GM19351 (cell line): Measurements from ENCODE around the gene TMEM134.
"Not testable (repeated sequence)": the region's sequence is repeated elsewhere in the genome, so short reads cannot be mapped to it uniquely, and the experiment has no call there.

ENCODE experiments used
- ATAC-seq: cut with Tn5 transposase; IDR thresholded peaks from one replicate; pipeline ENCODE4 v1.9.1; 2021; ENCODE audit warnings: mild to moderate bottlenecking, moderate library complexity; ENCODE audit not compliant: unreplicated experiment

The TMEM134 gene, protein sequence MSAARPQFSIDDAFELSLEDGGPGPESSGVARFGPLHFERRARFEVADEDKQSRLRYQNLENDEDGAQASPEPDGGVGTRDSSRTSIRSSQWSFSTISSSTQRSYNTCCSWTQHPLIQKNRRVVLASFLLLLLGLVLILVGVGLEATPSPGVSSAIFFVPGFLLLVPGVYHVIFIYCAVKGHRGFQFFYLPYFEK

DNA sequence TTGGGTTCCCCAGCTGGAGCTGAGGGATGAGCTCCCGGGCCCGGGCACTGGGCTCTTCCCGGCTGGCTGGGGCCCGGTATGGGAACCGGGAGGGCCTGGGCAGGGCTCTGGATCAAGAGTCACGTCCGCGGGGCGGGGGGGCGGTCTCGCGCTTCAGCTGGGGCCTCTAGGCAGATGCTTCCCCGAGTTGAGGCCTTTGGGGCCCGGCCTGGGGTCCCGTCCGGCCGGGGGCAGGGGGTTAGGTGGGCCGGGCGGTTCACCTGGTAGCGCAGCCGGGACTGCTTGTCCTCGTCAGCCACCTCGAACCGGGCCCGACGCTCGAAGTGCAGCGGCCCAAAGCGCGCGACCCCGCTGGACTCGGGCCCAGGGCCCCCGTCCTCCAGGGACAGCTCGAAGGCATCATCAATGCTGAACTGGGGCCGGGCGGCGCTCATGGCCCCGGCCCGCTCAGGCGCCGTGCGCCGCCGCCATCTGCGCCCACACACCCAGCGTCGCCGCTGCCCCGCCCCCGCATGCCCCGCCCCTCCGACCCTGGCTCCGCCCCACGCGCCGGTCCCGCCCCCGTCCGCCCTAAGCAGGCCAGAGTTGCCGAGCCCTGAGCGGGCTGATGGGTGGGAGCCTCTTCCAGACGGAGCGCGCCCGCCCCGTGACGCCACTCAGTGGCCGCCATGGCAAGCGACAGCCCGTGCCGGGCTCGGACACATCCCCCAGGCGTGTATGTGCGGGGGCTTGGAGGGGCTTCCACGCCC lies at the start of gene TMEM134:
TSS of gene TMEM134 (minus strand) at position 493 of the 749 bp plus-strand sequence. CDS start at position 434, 59 bp downstream.
- peak; percentile 74 for ATAC-seq

DNA sequence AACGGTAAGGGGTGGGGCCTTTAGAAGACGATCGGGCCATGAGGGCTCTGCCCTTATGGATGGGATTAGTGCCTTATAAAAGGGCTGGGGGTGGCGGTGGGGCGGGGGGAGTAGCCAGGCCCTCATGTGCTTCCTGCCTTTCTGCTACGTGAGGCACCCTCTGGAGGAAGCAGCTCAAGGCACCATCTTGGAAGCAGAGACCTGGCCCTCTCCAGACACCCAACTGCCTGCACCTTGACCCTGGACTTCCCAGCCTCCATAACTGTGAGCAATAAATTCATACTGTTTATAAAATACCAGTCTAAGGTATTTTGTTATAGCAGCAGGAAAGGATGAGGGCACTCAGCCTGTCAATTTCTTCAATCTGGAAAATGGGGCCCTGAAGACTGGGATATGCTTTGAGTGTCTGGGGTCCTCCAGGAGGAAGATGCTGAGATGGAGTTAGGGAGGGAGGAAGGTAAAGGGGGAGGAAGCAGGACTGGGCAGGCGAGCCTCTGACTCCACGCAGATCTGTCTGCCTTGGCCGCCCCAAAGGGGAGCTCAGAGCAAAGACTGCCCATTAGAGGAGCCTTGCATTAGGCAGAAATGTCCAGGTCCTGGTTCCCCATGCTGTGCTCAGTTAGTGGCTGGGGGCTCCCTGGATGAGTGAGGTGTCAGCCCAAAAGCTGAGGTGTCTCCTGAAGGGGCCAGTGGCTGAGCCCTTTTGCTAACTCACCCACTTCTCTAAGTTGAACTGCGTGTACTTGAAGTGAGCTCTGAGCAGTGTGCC lies 48.9 kb upstream of the TMEM134 start:
- no peak for ATAC-seq

DNA sequence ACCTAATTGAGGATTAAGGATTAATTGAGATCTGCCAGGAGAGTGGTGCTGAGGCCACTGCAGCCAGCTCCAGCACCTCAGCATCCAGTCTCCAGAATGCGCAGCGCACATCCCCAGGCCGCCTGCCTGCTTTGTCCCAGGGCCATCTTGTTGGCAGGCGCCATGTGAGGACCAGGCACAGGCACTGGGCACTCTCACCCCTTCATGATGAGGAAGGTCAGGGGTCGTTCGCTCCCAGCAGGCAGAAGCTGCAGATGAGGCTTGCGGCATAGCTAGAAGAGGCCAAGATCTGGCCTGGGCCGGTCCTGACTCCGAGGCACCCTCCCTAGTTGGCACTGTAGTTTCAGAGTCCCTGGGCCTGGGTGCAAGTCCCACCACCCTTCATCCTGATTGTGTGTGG lies 47.8 kb upstream of the TMEM134 start:
- no peak for ATAC-seq

DNA sequence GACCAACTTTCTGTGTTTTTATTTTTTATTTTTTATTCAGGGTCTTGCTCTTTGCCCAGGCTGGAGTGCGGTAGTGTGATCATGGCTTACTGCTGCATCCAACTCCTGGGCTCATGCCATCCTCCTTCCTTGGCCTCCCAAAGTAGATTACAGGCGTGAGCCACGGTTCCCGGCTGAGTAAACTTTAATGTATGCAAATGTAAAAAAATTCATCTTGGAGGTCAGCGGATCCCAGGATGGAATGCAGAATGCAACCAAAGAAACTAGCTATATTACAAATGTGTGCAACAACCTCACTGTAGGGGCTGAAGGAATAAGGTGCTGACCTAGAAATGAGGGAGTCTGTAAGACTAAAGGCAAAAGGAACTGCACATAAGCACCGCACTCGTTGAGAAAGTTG lies 45.1 kb upstream of the TMEM134 start:
- ATAC-seq = no peak

DNA sequence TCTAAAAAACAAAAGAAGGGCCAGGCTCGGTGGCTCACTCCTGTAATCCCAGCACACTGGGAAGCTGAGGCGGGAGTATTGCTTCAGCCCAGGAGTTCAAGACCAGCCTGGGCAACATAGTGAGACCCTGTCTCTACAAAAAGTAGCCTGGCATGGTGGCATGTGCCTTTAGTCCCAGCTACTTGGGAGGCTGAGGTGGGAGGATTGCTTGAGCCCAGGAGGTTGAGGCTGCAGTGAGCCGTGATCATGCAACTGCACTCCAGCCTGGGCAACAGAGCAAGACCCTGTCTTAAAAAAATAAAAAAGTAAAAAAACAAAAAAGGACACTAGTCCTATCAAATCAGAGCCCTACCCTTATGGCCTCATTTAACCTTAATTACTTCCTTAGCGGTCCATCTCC lies 42.5 kb upstream of the TMEM134 start:
- not testable (repeated sequence) for ATAC-seq

DNA sequence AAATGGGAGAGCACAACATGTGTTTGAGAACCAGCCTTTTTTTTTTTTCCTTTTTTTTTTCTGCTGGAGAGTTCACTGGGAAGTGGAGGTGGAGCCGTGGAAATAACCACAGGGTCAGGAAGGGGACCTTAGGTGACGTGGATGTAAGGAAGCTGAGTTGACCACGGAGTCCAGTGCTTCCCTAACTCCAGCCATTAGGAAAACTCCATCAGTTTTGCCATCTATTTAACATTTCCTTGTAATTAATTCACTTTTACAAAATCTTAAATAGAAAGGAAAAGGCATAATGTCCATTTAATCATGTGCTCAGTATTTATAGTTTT lies 40.9 kb upstream of the TMEM134 start:
- no peak for ATAC-seq

DNA sequence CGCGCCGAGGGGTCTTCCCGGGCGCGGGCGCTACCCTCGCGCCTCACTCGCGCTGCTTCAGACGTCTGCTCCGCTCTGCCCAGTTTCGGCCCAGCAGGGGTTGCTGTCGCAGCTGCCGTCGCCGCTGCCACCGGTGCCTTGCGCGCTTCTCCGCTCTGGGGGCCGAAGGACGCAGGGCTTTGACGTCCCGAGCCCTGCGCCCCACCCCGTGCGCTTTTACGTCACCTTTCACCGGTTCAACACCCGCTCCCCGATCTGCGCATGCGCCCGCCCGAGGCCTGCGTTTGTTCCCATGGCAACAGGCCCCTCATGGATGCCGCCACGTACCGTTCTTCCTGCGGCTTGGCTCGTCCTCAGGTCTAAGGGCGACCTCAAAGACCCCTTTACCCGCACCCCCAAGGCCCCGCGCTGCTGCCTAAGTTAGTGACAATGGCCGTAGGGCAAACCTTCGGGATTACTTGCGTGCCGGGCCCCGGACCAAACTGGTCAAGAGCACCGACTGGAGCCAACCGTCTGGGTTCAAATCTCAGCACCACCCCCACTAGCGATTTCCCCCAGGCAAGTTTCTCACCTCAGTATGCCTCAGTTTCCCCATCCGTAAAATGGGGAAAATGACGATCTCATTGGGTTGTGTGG lies 39.6 kb upstream of the TMEM134 start:
- peak; percentile 38 for ATAC-seq

DNA sequence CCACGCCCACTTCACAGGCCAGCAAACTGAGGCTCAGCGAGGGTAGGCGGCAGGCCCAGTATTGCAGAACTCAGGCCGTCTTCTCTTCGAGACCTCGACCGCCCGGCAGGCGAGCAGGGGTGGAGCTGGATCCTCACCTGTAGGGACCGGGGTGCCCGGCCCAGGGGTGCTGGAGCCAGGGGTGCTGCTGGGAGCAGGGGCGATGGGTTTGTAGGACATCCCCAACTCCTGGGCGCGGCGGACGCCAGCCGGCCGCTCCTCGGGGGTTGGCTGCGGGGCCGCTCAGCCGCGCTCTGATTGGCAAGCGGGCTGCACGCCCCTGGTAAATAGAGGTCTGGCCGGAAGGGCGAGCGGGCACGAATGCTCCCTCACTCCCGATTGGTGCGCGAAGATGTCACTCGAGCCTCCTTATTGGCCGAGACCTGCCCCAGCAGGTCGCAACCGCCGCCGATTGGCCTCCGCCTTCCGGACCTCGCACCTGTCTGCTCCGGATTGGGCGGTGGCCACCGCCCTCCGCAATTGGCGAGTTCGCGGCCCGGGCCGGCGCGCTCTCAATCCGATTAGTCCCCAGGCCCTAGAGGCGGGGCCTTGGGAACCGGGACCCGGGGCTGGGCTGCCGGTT lies 38.9 kb upstream of the TMEM134 start, which contains the start of gene CDK2AP2:
TSS of gene CDK2AP2 (minus strand) at position 299 of the 622 bp plus-strand sequence. CDS start at position 219, 80 bp downstream.
- ATAC-seq = peak; percentile 71

DNA sequence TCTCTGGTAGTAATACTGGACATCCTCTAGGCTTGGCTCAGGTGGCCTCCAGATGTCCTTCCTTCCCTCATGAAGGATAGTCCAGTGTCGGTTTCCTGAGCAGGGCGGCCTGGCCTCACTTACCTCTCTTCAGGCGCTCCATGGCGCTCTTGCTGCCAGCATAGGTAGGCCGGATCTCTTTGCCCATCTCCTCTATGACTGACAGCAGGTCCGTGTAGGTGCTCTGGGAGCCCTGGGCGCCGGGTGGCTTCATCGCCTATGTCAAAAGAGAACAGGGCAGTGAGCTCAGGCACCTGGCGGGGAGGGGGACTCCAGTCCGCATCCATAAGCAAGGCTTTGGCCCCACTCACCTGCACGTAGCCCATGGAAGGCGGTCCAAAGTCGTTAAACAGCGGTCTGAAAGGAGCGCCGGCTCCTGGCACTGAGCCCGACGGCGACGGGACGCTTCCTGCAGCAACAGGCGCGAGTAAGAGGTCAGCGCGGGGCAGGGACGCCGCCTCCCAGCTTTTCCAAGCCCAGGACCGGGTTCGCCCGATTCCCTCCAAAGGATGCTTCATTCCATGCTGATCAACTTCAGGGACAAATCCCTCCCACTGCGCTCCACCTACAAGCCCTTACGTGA lies 38.3 kb upstream of the TMEM134 start:
- no peak for ATAC-seq

DNA sequence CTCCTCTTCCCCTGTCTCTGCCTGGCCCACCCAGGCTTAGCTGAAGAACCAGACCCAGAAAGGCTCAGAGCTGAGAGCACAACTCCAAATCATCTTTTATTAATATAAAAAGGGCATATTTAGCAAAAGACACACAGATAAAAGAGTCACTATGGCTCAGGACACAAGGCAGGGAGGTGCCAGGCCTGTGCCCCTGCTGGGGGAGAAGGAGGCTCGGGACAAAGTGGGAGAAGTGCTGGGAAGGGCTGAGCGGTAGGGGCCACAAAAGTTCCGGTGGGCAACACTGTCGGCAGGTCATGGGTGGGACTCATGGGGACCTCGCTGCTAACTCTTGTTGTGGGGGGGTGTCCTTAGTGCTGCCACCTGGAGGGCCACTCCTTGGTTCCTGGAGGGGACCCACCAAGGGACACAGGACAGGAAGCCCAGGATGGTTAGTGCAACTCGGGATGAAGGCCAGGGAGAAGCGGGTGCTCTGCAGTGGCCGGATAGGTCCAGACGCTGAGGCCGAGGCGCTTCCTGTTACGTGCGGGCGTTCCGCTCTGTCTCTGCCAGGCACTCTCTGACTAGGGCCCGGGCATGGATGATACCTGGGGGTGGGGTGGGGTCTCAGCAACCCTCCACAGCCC lies 37.5 kb upstream of the TMEM134 start:
- no peak for ATAC-seq

DNA sequence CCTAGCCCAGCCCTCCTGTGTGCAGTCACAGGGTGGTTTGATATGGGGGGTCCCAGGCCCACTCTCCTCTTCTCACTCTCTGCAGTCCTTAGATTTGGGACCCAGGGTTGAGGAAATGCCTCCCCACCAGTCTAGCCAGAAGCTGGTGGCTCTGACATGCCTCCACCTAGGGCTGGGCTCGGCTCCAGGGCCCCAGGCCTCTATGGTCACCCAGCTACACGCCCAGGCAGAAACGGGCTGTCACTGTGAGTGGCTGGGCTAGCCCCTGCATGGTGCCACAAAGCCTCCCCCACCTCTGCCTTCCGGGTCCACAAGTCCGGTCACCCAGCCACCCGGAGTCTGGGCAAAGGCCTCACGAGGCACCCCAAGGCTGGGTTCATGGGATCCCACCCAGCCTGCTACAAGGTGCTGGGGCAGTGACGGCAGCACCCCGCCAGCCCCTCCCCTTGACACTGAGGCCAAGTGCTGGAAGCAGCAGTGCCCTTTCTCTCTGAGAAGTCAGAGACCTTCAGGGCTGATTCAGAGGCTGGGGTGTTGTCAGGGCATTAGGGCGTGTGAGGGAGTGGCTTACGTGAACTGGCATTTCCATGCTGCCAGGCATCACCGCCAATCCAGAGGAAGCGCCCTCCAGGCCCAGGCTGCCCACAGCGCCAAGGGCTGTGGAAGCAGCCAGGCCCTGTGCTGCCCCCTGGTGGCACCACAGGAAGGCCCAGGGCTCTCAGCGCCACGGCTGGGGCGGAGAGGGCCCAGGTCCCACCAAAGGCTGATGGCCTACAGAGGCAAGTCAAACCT lies 36.8 kb upstream of the TMEM134 start:
- ATAC-seq = no peak

DNA sequence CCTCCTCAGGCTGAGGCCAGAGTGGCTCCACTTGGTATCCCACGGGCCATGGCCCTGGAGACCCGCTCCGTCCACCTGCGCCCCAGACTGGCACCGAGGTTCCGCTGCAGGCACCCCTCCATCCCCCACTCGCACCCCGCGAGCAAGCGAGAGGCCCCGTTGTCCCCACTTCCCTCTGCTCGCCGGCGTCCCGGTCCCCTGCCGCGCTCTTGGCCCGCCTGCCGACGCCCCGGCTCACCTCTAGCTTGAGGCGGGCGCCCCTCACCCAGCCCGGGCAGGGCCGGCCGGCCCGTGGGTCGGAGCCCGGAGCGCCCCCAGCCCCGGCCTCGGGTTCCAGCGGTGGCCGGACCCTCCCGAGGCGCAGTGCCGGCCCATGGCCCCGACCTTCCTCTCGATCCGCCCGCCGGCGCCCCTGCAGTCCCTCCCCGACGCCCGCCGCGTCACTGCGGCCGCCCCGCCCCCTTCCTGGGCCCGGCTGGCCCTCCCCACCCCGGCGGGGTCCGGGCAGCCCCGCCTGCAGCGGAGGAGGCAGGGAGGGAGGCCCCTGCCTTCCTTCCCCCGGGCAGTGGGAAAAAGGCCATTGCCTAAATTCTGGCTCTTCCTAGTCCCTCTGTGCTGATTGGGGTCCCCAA lies 36.0 kb upstream of the TMEM134 start, which contains the start of gene PITPNM1:
TSS of gene PITPNM1 (minus strand) at position 414 of the 632 bp plus-strand sequence. CDS start 1,183 bp downstream, outside the sequence.
- no peak for ATAC-seq

DNA sequence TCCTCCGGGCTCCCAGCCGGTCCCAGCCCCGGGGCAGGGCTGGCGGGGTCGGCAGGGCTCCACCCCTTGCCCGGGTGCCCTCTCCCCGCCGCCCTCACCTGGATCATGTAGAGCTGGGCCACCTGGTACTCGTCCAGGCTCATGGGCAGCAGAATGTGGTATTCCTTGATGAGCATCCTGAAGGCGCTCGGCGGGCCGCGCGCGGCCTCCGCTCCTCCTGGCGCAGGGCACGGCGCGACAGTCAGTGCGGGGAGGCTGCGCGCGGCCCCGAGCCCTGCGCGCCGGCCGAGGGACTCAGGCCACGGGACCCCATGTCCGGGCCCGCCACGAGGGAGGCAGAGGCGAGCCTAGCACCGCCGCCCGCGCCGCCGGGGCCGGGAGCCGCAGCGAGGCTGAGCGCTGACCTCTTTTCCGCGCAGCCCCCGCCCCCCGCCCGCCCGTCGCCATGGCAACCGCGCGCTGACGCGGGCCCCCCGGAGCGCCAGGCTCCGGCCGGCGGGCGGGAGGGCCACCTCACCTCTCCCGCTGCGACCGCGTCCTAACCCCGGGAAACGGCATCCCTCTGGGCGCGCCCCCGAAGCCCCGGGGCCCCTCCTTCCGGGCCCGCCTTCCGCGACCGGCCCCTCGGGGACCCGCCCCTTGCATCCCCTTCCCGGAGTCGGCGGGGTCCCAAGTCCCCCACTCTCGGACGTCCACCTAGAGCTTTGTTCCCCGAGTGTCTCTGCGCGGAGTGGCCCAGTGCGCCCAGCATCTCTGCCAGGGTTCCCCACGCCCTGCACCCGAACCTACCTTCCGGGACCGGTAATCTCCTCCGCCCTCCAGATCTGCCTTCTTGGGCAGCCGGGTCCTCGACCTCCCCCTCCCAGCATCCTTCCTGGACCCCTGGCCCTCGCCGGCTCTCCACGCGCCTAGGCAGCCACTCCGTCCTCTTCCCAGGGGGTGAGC lies 35.2 kb upstream of the TMEM134 start:
- no peak for ATAC-seq

DNA sequence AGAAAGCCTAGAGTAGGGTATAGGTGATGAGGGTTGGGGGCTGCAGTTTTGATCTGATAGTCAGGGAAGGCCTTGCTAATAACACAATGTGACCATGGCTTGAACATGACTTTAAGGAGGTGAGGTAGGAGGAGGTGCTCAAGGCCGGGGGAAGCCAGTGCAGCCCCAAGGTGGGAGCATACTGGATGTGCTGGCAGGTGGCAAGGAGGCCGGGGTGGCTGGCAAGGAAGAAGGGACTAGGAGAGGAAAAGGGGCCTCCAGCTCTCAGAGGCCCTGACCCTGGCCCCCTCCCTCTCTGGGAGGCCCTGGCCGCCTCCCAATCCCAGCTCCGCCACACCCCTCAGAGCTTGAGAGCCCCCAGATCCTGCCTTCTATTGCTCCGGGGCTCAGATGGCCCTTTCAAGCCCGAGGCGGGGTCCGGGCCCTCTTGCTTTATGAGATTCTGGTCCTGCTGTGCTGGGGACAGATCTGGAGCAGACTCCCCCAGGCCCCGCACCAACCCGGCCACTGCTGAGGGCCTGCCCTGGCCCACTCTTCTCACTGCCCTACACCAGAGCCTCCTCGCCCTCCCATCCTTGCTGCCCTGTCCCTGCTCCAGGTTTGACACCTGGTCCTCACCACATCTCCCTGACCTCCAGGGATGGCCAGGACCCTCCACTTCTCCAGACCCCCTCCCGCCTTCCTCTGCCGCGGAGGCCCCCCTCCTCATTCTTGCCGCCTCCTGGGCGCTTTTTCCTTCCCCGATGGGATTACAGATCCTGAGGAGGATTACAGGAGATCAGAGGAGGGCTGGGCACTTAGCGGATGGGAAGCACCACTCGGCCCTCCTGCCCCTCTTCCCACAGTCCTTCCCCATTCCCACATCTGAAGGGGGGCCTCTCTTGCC lies 34.3 kb upstream of the TMEM134 start:
- ATAC-seq = no peak

DNA sequence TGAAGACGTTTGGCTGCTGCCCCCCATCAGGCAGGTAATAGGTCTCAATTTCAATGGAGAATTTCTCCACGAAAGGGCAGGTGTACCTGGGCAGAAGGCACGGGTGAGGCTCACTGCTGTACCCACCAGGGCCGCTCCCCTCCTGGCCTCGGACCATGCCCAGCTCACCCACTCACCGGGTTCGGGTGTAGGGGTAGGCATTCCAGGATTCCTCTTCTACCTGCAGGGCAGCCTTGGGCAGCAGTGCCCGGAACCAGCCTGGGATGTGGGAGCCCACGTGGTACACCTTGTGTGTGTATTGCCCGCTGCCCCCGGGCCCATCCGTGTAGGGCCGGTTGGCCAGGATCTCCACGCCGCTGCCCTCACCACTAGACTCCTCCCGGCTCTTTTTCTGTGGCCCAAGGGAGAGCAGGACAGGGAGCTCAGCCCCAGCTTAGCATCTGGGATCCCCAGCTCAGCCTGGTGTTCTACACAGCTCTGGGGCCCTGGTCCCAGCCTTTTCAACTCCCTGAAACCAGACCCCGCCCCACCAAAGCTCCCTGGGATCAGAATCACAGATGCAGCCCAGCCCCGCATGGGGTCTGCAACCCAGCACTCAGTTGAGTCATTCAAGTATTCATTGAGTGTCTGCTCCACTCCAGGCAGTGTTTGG lies 33.4 kb upstream of the TMEM134 start:
- ATAC-seq = no peak

DNA sequence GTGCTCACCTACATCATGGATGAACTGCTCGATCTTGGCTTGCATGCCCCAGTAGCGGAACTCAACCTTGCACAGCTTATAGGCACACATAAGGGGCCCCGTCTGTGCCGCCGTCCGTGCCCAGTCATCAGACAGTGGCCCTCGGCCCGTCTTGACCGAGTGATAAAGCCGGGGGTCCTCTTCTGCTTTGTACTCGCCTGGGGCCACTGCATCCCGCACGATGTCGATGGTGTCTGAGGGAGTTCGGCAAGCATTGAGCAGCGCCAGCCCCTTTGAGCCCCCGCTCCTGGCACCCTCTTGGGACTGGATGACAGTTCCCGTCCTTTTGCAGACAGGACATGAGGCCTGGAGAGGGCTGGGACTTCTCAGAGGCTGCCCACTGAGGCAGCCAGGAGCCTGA lies 32.8 kb upstream of the TMEM134 start:
- ATAC-seq = no peak
